Hindlimb muscle (tissue), 1 donor: Measurements from ENCODE around the gene TMEM245. TPM values are rescaled to one million over a fixed set of nuclear protein-coding genes. Genes with fewer than 3 reads are reported as not detected.

ENCODE experiments used
- DNase-seq: peaks from one replicate; pipeline ENCODE4 v3.0.0-alpha.2; 2013
- polyA plus RNA-seq: library from polyadenylated mRNA; unstranded; fragments of 120-200 nt; gene quantifications from one replicate; pipeline ENCODE4 v1.2.1, GENCODE V29; 2013; ENCODE audit not compliant: insufficient read length

Gene TMEM245
- polyA plus RNA-seq = 37.3 TPM

- DNase-seq = peak; percentile 98
Observed at GRCh38 chr9:109119439-109120203, at the start of gene TMEM245. TMEM245 (minus strand) TSS chr9:109119947; CDS start chr9:109119913, 34 bp downstream.

- DNase-seq = no peak
Observed at GRCh38 chr9:109168170-109168569, 48.4 kb upstream of the TMEM245 start.

- no peak for DNase-seq
Observed at GRCh38 chr9:109167716-109168115, 48.0 kb upstream of the TMEM245 start.

GRCh38 chr9:109166771-109167601, 47.2 kb upstream of the TMEM245 start, which contains the start of gene FRRS1L:
FRRS1L (minus strand) TSS chr9:109167249; CDS start chr9:109167138, 111 bp downstream.
- DNase-seq = peak; percentile 34

- no peak for DNase-seq
Observed at GRCh38 chr9:109166171-109166770, 46.5 kb upstream of the TMEM245 start.

GRCh38 chr9:109164042-109164441, 44.3 kb upstream of the TMEM245 start:
- DNase-seq = no peak

- no peak for DNase-seq
Observed at GRCh38 chr9:109163194-109163593, 43.4 kb upstream of the TMEM245 start.

- DNase-seq = no peak
Observed at GRCh38 chr9:109162677-109163076, 42.9 kb upstream of the TMEM245 start.

- no peak for DNase-seq
Observed at GRCh38 chr9:109161471-109161870, 41.7 kb upstream of the TMEM245 start.

- DNase-seq = no peak
Observed at GRCh38 chr9:109159583-109159982, 39.8 kb upstream of the TMEM245 start.

- DNase-seq = no peak
Observed at GRCh38 chr9:109158651-109159050, 38.9 kb upstream of the TMEM245 start.

GRCh38 chr9:109156708-109157107, 37.0 kb upstream of the TMEM245 start:
- DNase-seq = no peak

GRCh38 chr9:109150925-109151545, 31.3 kb upstream of the TMEM245 start:
- no peak for DNase-seq

GRCh38 chr9:109149722-109150121, 30.0 kb upstream of the TMEM245 start:
- no peak for DNase-seq

- DNase-seq = no peak
Observed at GRCh38 chr9:109149089-109149488, 29.3 kb upstream of the TMEM245 start.

GRCh38 chr9:109145051-109145450, 25.3 kb upstream of the TMEM245 start:
- DNase-seq = no peak

GRCh38 chr9:109143881-109144562, 24.3 kb upstream of the TMEM245 start:
- no peak for DNase-seq

- no peak for DNase-seq
Observed at GRCh38 chr9:109141375-109141774, 21.6 kb upstream of the TMEM245 start.

GRCh38 chr9:109139851-109140250, 20.1 kb upstream of the TMEM245 start:
- DNase-seq = no peak

- DNase-seq = no peak
Observed at GRCh38 chr9:109138421-109138820, 18.7 kb upstream of the TMEM245 start.

- no peak for DNase-seq
Observed at GRCh38 chr9:109134167-109134578, 14.4 kb upstream of the TMEM245 start.

- DNase-seq = no peak
Observed at GRCh38 chr9:109133533-109133932, 13.8 kb upstream of the TMEM245 start.
